Measurements from ENCODE around the gene ZC3H4.

Gene ZC3H4

GRCh38 chr19:47045867-47046470 is 67.6 kb downstream of the ZC3H4 start:
- no peak for DNase-seq

GRCh38 chr19:47044946-47045866 is 68.4 kb downstream of the ZC3H4 start:
- no peak for DNase-seq

- DNase-seq = no peak
Measured at GRCh38 chr19:47040869-47041268, 72.7 kb downstream of the ZC3H4 start.

GRCh38 chr19:47039239-47039874 is 74.2 kb downstream of the ZC3H4 start:
- DNase-seq = no peak

GRCh38 chr19:47037766-47038165 is 75.8 kb downstream of the ZC3H4 start:
- DNase-seq = no peak

GRCh38 chr19:47036097-47036651 is 77.4 kb downstream of the ZC3H4 start:
- no peak for DNase-seq

- DNase-seq = peak; percentile 77
Measured at GRCh38 chr19:47035127-47036096, 78.2 kb downstream of the ZC3H4 start.

GRCh38 chr19:47032171-47032811 is 81.3 kb downstream of the ZC3H4 start:
- DNase-seq = no peak

- DNase-seq = no peak
Measured at GRCh38 chr19:47028195-47028601, 85.4 kb downstream of the ZC3H4 start.

GRCh38 chr19:47027586-47028088 is 85.9 kb downstream of the ZC3H4 start:
- no peak for DNase-seq

- DNase-seq = no peak
Measured at GRCh38 chr19:47026889-47027288, 86.7 kb downstream of the ZC3H4 start.

- no peak for DNase-seq
Measured at GRCh38 chr19:47026156-47026555, 87.4 kb downstream of the ZC3H4 start.

GRCh38 chr19:47024502-47024901 is 89.1 kb downstream of the ZC3H4 start:
- DNase-seq = no peak

- DNase-seq = no peak
Measured at GRCh38 chr19:47023448-47023794, 90.2 kb downstream of the ZC3H4 start.

GRCh38 chr19:47022541-47023447 is 90.8 kb downstream of the ZC3H4 start:
- DNase-seq = no peak

- no peak for DNase-seq
Measured at GRCh38 chr19:47022140-47022536, 91.4 kb downstream of the ZC3H4 start.

GRCh38 chr19:47021536-47022139 is 91.9 kb downstream of the ZC3H4 start:
- no peak for DNase-seq

- no peak for DNase-seq
Measured at GRCh38 chr19:47020992-47021496, 92.5 kb downstream of the ZC3H4 start.

GRCh38 chr19:47020132-47020805 is 93.3 kb downstream of the ZC3H4 start:
- DNase-seq = no peak

Measured in fibroblast of skin of scalp (primary cell).